8988T (cell line): ENCODE measurements around the gene PDLIM5.

Source experiments
- DNase-seq: peaks from one replicate; pipeline ENCODE4 v3.0.0; 2011

Gene PDLIM5

GRCh38 chr4:94665500-94666404 is 214.0 kb downstream of the PDLIM5 start:
- no peak for DNase-seq

GRCh38 chr4:94668724-94669123 is 217.0 kb downstream of the PDLIM5 start:
- no peak for DNase-seq

GRCh38 chr4:94669672-94670664 is 218.2 kb downstream of the PDLIM5 start:
- DNase-seq = no peak

GRCh38 chr4:94671113-94671512 is 219.4 kb downstream of the PDLIM5 start:
- no peak for DNase-seq

- DNase-seq = no peak
These were observed 222.2 kb downstream of the PDLIM5 start for GRCh38 chr4:94673961-94674360.

- DNase-seq = no peak
These were observed 225.2 kb downstream of the PDLIM5 start for GRCh38 chr4:94676970-94677369.

GRCh38 chr4:94678896-94679295 is 227.2 kb downstream of the PDLIM5 start:
- no peak for DNase-seq

- DNase-seq = no peak
These were observed 228.6 kb downstream of the PDLIM5 start for GRCh38 chr4:94680176-94680862.

GRCh38 chr4:94686086-94686485 is 234.3 kb downstream of the PDLIM5 start:
- no peak for DNase-seq

GRCh38 chr4:94689155-94689860 is 237.6 kb downstream of the PDLIM5 start:
- DNase-seq = no peak

GRCh38 chr4:94690851-94691254 is 239.1 kb downstream of the PDLIM5 start:
- DNase-seq = no peak

GRCh38 chr4:94691552-94691951 is 239.8 kb downstream of the PDLIM5 start:
- DNase-seq = no peak

- DNase-seq = no peak
These were observed 243.6 kb downstream of the PDLIM5 start for GRCh38 chr4:94695384-94695783.

GRCh38 chr4:94698187-94698586 is 246.4 kb downstream of the PDLIM5 start:
- DNase-seq = no peak

- DNase-seq = no peak
These were observed 248.6 kb downstream of the PDLIM5 start for GRCh38 chr4:94700298-94700697.

GRCh38 chr4:94701631-94702300 is 250.0 kb downstream of the PDLIM5 start:
- DNase-seq = no peak

- DNase-seq = no peak
These were observed 259.9 kb downstream of the PDLIM5 start for GRCh38 chr4:94711635-94712034.

- no peak for DNase-seq
These were observed 262.8 kb downstream of the PDLIM5 start for GRCh38 chr4:94714365-94715160.

GRCh38 chr4:94715726-94716125 is 264.0 kb downstream of the PDLIM5 start:
- DNase-seq = no peak
